ENCODE measurements around the gene CCT2. TPM values are rescaled to one million over a fixed set of nuclear protein-coding genes. Genes with fewer than 3 reads are reported as not detected.

The CCT2 gene
- total and polyA plus RNA-seq, 2 experiments from 2014 or later = 177 to 206 TPM

DNA sequence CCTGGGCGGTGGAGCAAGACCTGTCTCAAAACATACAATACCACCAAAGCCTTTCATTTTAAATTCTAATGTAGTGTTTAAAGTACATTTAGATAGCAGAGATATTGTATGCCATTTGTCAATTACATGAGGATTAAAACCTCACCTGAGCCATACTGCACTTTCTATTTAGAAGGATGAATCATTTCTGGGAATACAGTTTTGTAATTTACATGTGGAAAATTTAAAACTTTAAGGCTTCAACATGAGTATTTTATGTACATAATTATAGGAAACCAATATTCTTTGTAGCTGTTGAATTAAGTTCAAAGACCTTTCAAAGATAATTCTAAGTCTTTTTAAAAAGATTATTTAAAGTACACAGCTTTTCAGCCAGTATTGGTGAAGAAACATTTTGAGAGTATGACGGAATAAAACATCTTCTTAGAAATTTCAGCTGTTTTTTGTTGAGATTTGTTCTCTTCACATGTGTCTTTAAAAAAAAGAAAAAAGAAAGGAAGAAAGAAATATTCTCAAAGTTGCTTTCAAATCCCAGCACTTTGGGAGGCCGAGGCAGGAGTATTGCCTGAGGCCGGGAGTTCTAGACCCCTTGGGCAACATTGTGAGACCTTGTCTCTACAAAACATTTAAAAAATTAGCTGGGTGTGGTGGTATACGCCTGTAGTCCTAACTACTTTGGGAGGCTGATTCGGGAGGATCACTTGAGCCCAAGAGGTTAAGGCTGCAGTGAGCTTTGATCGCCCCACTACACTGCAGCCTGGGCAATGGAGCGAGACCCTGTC is 34.5 kb upstream of the CCT2 start:
- no peaks in the 10 kb centered on the region for H3K27me3 ChIP-seq
- 99% methylated on average over 8 of the region's 8 CpGs for WGBS (ENCODE audit: low lambda C conversion rate, missing lambda C conversion rate)
- no peaks in the 10 kb centered on the region for H3K9me3 ChIP-seq (ENCODE audit: low read depth)
- TF ChIP-seq, protein P1, sequence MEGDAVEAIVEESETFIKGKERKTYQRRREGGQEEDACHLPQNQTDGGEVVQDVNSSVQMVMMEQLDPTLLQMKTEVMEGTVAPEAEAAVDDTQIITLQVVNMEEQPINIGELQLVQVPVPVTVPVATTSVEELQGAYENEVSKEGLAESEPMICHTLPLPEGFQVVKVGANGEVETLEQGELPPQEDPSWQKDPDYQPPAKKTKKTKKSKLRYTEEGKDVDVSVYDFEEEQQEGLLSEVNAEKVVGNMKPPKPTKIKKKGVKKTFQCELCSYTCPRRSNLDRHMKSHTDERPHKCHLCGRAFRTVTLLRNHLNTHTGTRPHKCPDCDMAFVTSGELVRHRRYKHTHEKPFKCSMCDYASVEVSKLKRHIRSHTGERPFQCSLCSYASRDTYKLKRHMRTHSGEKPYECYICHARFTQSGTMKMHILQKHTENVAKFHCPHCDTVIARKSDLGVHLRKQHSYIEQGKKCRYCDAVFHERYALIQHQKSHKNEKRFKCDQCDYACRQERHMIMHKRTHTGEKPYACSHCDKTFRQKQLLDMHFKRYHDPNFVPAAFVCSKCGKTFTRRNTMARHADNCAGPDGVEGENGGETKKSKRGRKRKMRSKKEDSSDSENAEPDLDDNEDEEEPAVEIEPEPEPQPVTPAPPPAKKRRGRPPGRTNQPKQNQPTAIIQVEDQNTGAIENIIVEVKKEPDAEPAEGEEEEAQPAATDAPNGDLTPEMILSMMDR (IDR thresholded peaks at IDR 0.05; ENCODE audit: poor library complexity) = no peak
- TF ChIP-seq EZH2 (IDR thresholded peaks at IDR 0.05; ENCODE audit: borderline replicate concordance) (no peak), EZH2phosphoT487 (IDR thresholded peaks at IDR 0.05; ENCODE audit: low read depth, severe bottlenecking, unreplicated experiment) (no peak)
- H3K9me2 ChIP-seq (replicated peaks; ENCODE audit: insufficient read depth) = no peaks in the 10 kb centered on the region
- H3K4me2 ChIP-seq = no peak overlapping the region
- no peak overlapping the region for H2AFZ ChIP-seq
- H3K4me3 ChIP-seq = no peak overlapping the region
- H3K27ac ChIP-seq = no peak overlapping the region
- no peaks in the 10 kb centered on the region for H4K20me1 ChIP-seq (ENCODE audit: insufficient read depth, poor library complexity, severe bottlenecking)
- H3K4me1 ChIP-seq (ENCODE audit: insufficient read depth) = no peaks in the 10 kb centered on the region
- no peaks in the 10 kb centered on the region for H3K36me3 ChIP-seq (replicated peaks; ENCODE audit: insufficient read depth, low read depth)
- H3K79me2 ChIP-seq = peaks cover 29% of the 10 kb centered on the region
- no peak for DNase-seq (ENCODE audit: low spot score)

- H3K4me3 ChIP-seq = no peak overlapping the region
- H3K9me3 ChIP-seq (ENCODE audit: low read depth) = no peaks in the 10 kb centered on the region
- peak; percentile 57 for DNase-seq (ENCODE audit: low spot score)
- H3K27me3 ChIP-seq = no peaks in the 10 kb centered on the region
- peaks cover 39% of the 10 kb centered on the region for H3K79me2 ChIP-seq
- peaks cover 3% of the 10 kb centered on the region for H3K4me1 ChIP-seq (ENCODE audit: insufficient read depth)
- WGBS (ENCODE audit: low lambda C conversion rate, missing lambda C conversion rate) = 56% methylated on average over 2 of the region's 2 CpGs
- no peak overlapping the region for H3K4me2 ChIP-seq
- H3K27ac ChIP-seq = peak overlapping the region; percentile 21
- H3K36me3 ChIP-seq (replicated peaks; ENCODE audit: insufficient read depth, low read depth) = no peaks in the 10 kb centered on the region
- no peak overlapping the region for H2AFZ ChIP-seq
- no peak for TF ChIP-seq EZH2phosphoT487 (IDR thresholded peaks at IDR 0.05; ENCODE audit: low read depth, severe bottlenecking, unreplicated experiment)
- no peak for TF ChIP-seq EZH2 (IDR thresholded peaks at IDR 0.05; ENCODE audit: borderline replicate concordance)
- TF ChIP-seq, protein P1 (IDR thresholded peaks at IDR 0.05; ENCODE audit: poor library complexity) = no peak
- no peaks in the 10 kb centered on the region for H3K9me2 ChIP-seq (replicated peaks; ENCODE audit: insufficient read depth)
- no peaks in the 10 kb centered on the region for H4K20me1 ChIP-seq (ENCODE audit: insufficient read depth, poor library complexity, severe bottlenecking)
These were observed 31.5 kb upstream of the CCT2 start for GRCh38 chr12:69553628-69554248.

- Histone ChIP-seq H3K27me3 (no peaks in the 10 kb centered on the region), H2AFZ (no peak overlapping the region), H3K27ac (no peak overlapping the region), H3K4me1 (ENCODE audit: insufficient read depth) (peaks cover 3% of the 10 kb centered on the region), H3K9me2 (replicated peaks; ENCODE audit: insufficient read depth) (no peaks in the 10 kb centered on the region), H3K36me3 (replicated peaks; ENCODE audit: insufficient read depth, low read depth) (no peaks in the 10 kb centered on the region), H3K79me2 (peaks cover 57% of the 10 kb centered on the region), H4K20me1 (ENCODE audit: insufficient read depth, poor library complexity, severe bottlenecking) (no peaks in the 10 kb centered on the region), H3K9me3 (ENCODE audit: low read depth) (no peaks in the 10 kb centered on the region), H3K4me2 (no peak overlapping the region), H3K4me3 (no peak overlapping the region)
- DNase-seq (ENCODE audit: low spot score) = no peak
- TF ChIP-seq EZH2phosphoT487 (IDR thresholded peaks at IDR 0.05; ENCODE audit: low read depth, severe bottlenecking, unreplicated experiment) (no peak), EZH2 (IDR thresholded peaks at IDR 0.05; ENCODE audit: borderline replicate concordance) (no peak)
- TF ChIP-seq, protein P1 (IDR thresholded peaks at IDR 0.05; ENCODE audit: poor library complexity) = no peak
- 68% methylated on average over 6 of the region's 6 CpGs for WGBS (ENCODE audit: low lambda C conversion rate, missing lambda C conversion rate)
These were observed 29.8 kb upstream of the CCT2 start for GRCh38 chr12:69555461-69555860.
